ENCODE measurements around the gene CNNM3.

CNNM3 gene

DNA sequence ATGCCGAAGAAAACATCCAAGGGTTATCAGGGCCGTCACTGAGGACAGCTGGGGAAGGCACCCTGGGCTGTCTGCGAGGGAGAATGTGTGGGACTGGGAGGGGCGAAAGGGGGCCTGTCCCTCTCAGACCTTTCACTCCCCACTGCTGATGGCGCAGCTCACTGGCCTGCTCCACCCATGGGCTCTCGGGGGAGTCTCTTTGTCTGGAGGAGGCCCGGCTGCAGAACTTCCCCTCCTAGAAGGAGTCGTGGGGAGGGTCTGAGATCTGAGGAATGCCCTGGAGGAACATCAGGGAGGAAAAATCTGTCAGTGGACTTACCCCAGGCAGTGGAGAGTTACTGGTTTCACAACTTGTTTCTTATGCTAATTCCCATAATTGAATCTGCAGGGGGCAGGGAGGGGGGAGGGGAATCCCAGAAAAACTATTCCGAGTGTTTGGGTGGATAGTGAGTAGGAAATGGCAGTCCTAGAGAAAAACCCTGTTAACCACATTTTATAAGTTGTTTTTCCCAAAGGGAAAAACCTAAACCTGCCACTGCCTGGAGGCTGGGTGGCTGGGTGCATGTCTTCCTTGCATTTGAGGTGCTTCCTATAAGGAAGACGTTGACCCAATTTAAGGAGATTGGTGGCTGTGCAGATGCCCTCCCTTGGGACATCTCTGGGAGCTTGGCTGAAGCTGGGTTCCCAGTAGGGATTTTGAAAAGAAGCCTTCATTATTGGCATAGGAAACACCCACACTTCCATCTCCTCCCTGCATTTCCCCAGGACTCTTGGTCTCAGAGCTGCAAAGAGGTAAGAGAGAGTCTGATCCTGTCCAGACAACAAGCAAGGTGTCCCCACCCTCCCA is 65.5 kb downstream of the CNNM3 start:
- no peak for DNase-seq

DNA sequence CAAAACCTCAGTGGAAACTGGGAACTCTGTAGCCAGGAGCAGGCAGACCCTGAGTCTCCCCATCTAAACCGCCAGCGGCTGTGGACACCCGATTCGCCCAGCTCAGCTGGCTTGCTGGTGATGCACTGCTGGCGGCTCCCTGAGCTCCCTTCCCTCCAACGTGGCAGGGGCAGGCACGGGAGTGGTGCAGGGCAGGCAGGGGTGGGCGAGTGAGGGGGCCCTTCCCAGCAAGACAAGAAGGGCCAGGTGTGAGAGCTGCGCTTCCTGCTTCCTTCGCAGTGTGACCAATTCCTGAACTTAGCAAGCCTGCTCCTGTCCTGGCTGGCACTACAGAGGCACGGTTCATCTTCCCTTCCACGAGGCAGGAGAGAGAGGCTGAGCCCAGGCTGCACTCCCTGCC is 66.2 kb downstream of the CNNM3 start:
- DNase-seq, result no peak

DNA sequence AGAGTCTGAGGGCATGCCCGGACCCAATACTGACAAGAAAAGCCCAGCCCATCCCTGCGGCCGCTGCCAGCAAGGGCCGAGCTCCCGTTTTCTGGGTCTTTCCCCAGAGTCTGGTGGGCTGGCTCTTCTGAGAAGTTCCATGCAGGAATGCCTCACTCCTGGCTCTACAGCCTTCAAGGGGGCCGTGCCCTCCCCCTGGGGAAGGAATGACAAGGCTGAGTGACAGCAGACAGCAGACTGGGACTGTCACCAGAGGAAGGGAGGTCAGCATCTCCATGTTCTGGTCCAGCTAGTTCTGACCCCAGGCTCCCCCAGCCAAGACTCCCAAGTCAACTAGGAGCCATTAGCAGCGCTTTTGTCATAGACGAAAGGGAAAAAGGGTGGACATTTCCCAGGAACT is 66.8 kb downstream of the CNNM3 start:
- DNase-seq, result no peak

DNA sequence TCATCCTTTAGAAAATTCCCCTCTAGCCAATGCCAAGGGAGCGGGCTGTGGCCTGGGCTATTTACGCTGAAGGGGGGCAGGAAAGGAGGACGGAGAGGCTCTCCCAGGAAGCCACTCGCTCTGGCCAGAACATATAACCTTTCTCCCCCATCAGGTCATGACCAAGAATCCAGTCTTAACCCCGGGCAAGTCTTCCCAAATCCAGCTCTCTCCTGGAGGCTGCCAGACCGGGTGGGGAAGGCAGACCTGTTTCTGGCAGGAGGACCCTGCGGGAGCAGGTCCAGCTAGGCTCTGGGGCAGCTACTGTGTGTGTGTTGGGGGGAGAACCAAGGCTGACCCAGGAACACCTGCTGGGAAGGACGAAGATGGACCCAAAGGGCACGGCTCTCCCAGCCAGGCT is 67.2 kb downstream of the CNNM3 start:
- DNase-seq, result no peak
